ENCODE data around the gene TTLL10.
"Not testable (repeated sequence)": the region's sequence is repeated elsewhere in the genome, so short reads cannot be mapped to it uniquely, and the experiment has no call there.

GRCh38 chr1:1152431-1152830, 21.2 kb upstream of the TTLL10 start:
- not testable (repeated sequence) for TF ChIP-seq CTCF (IDR thresholded peaks at IDR 0.05; ENCODE audit: poor library complexity, severe bottlenecking); POLR2AphosphoS5 (IDR thresholded peaks at IDR 0.05); EZH2 (IDR thresholded peaks at IDR 0.05; ENCODE audit: borderline replicate concordance, insufficient read depth, low read length, poor library complexity, severe bottlenecking); EP300 (conservative IDR thresholded peaks at IDR 0.05; ENCODE audit: poor library complexity, severe bottlenecking); MXI1 (conservative IDR thresholded peaks at IDR 0.05; ENCODE audit: poor library complexity, severe bottlenecking)
